Common myeloid progenitor, CD34-positive (primary cell): ENCODE measurements around the gene IGFN1.

Experiments used
- CTCF ChIA-PET: fragments of 350-600 bp; sonication (Branson Sonifier 250); formaldehyde crosslinking; loops from one replicate; lab custom pipeline; 2021; ENCODE audit warnings: antibody characterized with exemption; lab: Charles Lee
- POLR2A ChIA-PET: fragments of 350-600 bp; sonication (Branson Sonifier 250); formaldehyde crosslinking; loops from one replicate; lab custom pipeline; 2021; ENCODE audit warnings: antibody characterized with exemption; lab: Charles Lee
- DNase-seq, 3 donors: peaks; one replicate each; pipeline versions ENCODE4 v3.0.0 to v3.0.0-alpha.2; 2013
- H3K27ac ChIP-seq, 2 experiments: 1 replicate in 1 of 2; 2 replicates in 1 of 2; pipeline ENCODE4 v1.7.0; 2013; ENCODE audit warnings: inconsistent platforms in 2 of 2, low read length in 2 of 2, mild to moderate bottlenecking in 2 of 2, low read depth in 1 of 2, moderate library complexity in 1 of 2; ENCODE audit not compliant: severe bottlenecking in 2 of 2, insufficient read depth in 1 of 2, poor library complexity in 1 of 2
- H3K27me3 ChIP-seq, 5 experiments: replicated peaks in 2 of 5; 1 replicate in 3 of 5; 2 replicates in 2 of 5; pipeline versions ENCODE4 v1.6.1 to v1.7.0; 2013; ENCODE audit warnings: low read length in 4 of 5, mild to moderate bottlenecking in 2 of 5, moderate library complexity in 2 of 5, inconsistent platforms in 1 of 5; ENCODE audit not compliant: insufficient read depth in 5 of 5, control insufficient read depth in 4 of 5
- H3K36me3 ChIP-seq, 4 experiments: 1 replicate in 2 of 4; 2 replicates in 2 of 4; pipeline versions ENCODE4 v1.6.1 to v1.7.0; 2013; ENCODE audit warnings: low read length in 3 of 4, control low read depth in 1 of 4, mild to moderate bottlenecking in 1 of 4; ENCODE audit not compliant: control insufficient read depth in 4 of 4, insufficient read depth in 4 of 4
- H3K4me1 ChIP-seq, 4 experiments: 1 replicate in 3 of 4; 2 replicates in 1 of 4; pipeline versions ENCODE4 v1.6.1 to v1.7.1; 2013; ENCODE audit warnings: low read length in 3 of 4, mild to moderate bottlenecking in 3 of 4, control low read depth in 1 of 4, inconsistent platforms in 1 of 4, moderate library complexity in 1 of 4; ENCODE audit not compliant: control insufficient read depth in 4 of 4, insufficient read depth in 4 of 4; ENCODE audit errors: control extremely low read depth in 1 of 4
- H3K4me3 ChIP-seq, 7 experiments: 1 replicate in 4 of 7; 2 replicates in 3 of 7; pipeline versions ENCODE4 v1.5.1 to v1.7.0; 2013; ENCODE audit warnings: mild to moderate bottlenecking in 7 of 7, low read length in 6 of 7, moderate library complexity in 6 of 7, inconsistent platforms in 2 of 7, low read depth in 2 of 7, control low read depth in 1 of 7; ENCODE audit not compliant: insufficient read depth in 4 of 7, control insufficient read depth in 1 of 7; ENCODE audit errors: extremely low read depth in 1 of 7
- H3K9me3 ChIP-seq, 5 experiments: 1 replicate in 4 of 5; 2 replicates in 1 of 5; pipeline versions ENCODE4 v1.6.1 to v1.7.1; 2013; ENCODE audit warnings: low read length in 4 of 5, mild to moderate bottlenecking in 2 of 5, inconsistent platforms in 1 of 5, low read depth in 1 of 5, moderate library complexity in 1 of 5; ENCODE audit not compliant: control insufficient read depth in 4 of 5, insufficient read depth in 2 of 5; ENCODE audit errors: control extremely low read depth in 1 of 5
- WGBS: methylation state at CpG from one replicate; pipeline ENCODE4 v1.1.5; 2013; ENCODE audit not compliant: insufficient coverage; 5-methylcytosine and 5-hydroxymethylcytosine counted together

IGFN1 gene

DNA sequence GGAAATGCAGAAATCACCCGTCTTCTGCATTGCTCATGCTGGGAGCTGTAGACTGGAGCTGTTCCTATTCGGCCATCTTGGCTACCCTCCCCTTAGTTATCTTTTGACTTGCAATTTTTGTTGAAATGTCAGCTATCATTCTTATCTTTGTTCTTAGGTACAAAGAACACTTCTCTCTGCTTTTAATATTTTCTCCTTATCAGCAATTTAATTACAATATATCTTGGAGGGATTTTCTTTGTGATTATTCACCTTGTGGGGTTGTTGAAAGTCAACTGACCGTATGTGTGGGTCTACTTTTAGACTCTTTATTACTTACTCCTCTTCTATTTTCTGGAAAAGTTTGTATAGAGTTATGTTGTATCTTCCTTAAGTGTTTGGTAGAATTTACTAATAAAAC is 49.5 kb downstream of the IGFN1 start:
- Histone ChIP-seq H3K9me3 (no peaks in the 10 kb centered on the region), H3K27ac (no peak overlapping the region), H3K36me3 (no peaks in the 10 kb centered on the region), H3K4me1 (no peaks in the 10 kb centered on the region), H3K4me3 (no peak overlapping the region), H3K27me3 (peaks cover 2 to 8% (median 3%) of the 10 kb centered on the region in 5 experiments)
- no peak for DNase-seq
- no CpG with 5 or more reads among the region's 3 CpGs for WGBS
- POLR2A ChIA-PET: no interaction called here
- CTCF ChIA-PET: no interaction called here

- Histone ChIP-seq H3K27ac (no peak overlapping the region), H3K9me3 (no peaks in the 10 kb centered on the region), H3K4me1 (no peaks in the 10 kb centered on the region), H3K27me3 (peaks cover 2 to 11% (median 4%) of the 10 kb centered on the region in 5 experiments), H3K36me3 (no peaks in the 10 kb centered on the region), H3K4me3 (no peak overlapping the region)
- no CpG with 5 or more reads among the region's 2 CpGs for WGBS
- POLR2A ChIA-PET: no interaction called here
- CTCF ChIA-PET: interaction anchor here (0.7 kb wide), 1 partner anchor 142 kb away, joined by 3 read pairs; no protein-coding TSS in a partner anchor
- no peak for DNase-seq
Measured at GRCh38 chr1:201241736-201242135, 51.1 kb downstream of the IGFN1 start.

DNA sequence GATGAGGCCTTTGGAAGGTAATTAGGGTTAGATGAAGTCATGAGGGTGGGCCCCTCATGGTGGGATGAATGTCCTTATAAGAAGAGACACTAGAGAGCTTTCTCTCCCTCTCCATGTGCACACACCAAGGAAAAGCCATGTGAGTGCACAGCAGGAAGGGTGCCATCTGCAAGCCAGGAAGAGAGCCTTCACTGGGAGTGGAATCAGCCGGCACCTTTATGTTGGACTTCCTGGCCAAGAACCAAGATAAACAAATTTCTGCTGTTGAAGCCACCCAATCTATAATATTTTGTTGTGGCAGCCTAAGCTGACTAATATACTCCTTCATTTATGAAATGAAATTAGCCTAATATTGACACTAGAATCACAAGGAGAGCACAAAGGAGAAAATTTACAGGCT is 54.5 kb downstream of the IGFN1 start:
- DNase-seq: no peak
- ChIA-PET POLR2A (no interaction called here), CTCF (interaction anchor here (1.3 to 1.9 kb wide), 2 partner anchors 22 to 118 kb away, joined by 3 to 4 read pairs; no protein-coding TSS in a partner anchor)
- WGBS: no CpG with 5 or more reads among the region's 1 CpG
- H3K4me3 ChIP-seq: no peak overlapping the region
- H3K36me3 ChIP-seq: no peaks in the 10 kb centered on the region
- no peak overlapping the region for H3K27ac ChIP-seq
- no peaks in the 10 kb centered on the region for H3K9me3 ChIP-seq
- H3K4me1 ChIP-seq: no peaks in the 10 kb centered on the region
- H3K27me3 ChIP-seq: peaks cover 2 to 11% (median 4%) of the 10 kb centered on the region in 5 experiments

DNA sequence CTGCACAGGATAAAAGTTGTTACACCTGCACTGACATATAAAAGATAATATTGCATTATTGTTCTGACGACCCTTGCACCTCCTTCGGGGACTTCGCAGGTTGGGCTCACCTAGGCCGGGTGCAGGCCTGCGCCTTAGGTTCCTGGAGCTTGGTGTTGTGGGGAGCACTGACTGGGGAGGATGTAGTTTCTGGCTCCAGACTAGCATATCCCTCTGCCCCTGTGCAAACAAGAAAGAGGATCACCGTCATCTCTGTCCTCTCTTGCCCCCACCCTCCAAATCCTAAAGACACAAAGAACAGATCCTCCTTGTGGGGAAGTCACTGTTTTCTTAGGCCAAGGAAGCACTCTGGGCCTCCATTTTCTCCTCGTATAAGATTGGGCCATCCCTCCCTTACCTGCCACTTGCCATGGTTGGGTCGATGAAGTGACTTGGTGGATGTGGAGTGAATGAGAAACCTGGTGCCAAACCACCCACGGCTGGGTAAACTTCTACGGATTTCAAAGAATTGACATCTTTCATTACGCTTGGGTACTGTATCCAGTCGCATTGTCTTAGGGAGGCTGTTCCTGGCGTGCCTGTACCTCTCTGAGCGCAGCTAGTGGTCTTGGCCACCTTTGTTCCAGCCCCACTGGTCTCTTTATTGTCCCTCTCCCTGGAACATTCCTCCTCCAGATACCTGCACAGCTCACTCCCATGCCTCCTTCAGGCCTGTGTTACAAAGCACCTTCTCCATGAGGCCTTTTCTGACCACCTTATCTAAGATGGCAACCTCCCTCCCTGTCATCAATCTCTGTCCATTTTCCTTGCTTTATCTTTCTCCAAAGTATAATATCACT is 58.3 kb downstream of the IGFN1 start:
- no peaks in the 10 kb centered on the region for H3K9me3 ChIP-seq
- peaks cover 0 to 9% (median 4%) of the 10 kb centered on the region in 5 experiments for H3K27me3 ChIP-seq
- no peaks in the 10 kb centered on the region for H3K36me3 ChIP-seq
- no peaks in the 10 kb centered on the region for H3K4me1 ChIP-seq
- 94% methylated on average over 10 of the region's 14 CpGs for WGBS
- POLR2A ChIA-PET: no interaction called here
- no peak overlapping the region for H3K27ac ChIP-seq
- CTCF ChIA-PET: interaction anchor here (0.8 to 1.8 kb wide), 2 partner anchors 110 to 112 kb away, joined by 3 to 6 read pairs; no protein-coding TSS in a partner anchor
- no peak for DNase-seq
- no peak overlapping the region for H3K4me3 ChIP-seq

GRCh38 chr1:201250326-201251011 is 59.8 kb downstream of the IGFN1 start:
- CTCF ChIA-PET: interaction anchor here (0.6 to 0.7 kb wide), 2 partner anchors 110 to 669 kb away, joined by 3 read pairs; no protein-coding TSS in a partner anchor
- Histone ChIP-seq H3K4me1 (no peaks in the 10 kb centered on the region), H3K27ac (no peak overlapping the region), H3K9me3 (no peaks in the 10 kb centered on the region), H3K4me3 (no peak overlapping the region), H3K27me3 (peaks cover 0 to 2% (median 2%) of the 10 kb centered on the region in 5 experiments), H3K36me3 (no peaks in the 10 kb centered on the region)
- WGBS: 97% methylated on average over 7 of the region's 10 CpGs
- POLR2A ChIA-PET: no interaction called here
- DNase-seq: no peak

GRCh38 chr1:201251411-201251810 is 60.8 kb downstream of the IGFN1 start:
- Histone ChIP-seq H3K4me3 (no peak overlapping the region), H3K27me3 (peaks cover 0 to 2% (median 0%) of the 10 kb centered on the region in 5 experiments), H3K4me1 (no peaks in the 10 kb centered on the region), H3K36me3 (no peaks in the 10 kb centered on the region), H3K27ac (no peak overlapping the region), H3K9me3 (no peaks in the 10 kb centered on the region)
- POLR2A ChIA-PET: no interaction called here
- CTCF ChIA-PET: interaction anchor here (0.9 to 4.7 kb wide), 2 partner anchors 110 to 121 kb away, joined by 4 to 87 read pairs; no protein-coding TSS in a partner anchor
- 74% methylated on average over 2 of the region's 2 CpGs for WGBS
- no peak for DNase-seq
